ENCODE results near the gene HNRNPU. TPM values are rescaled to one million over a fixed set of nuclear protein-coding genes. Genes with fewer than 3 reads are reported as not detected.

Gene HNRNPU
- total and polyA plus RNA-seq, 2 experiments from 2014 or later, result 422 to 687 TPM

GRCh38 chr1:244851546-244852231 is 12.7 kb downstream of the HNRNPU start (continued):
- no peak for TF ChIP-seq ZNF462 (CRISPR knock-in tag; IDR thresholded peaks at IDR 0.05)
- no peak for TF ChIP-seq ETS1 (IDR thresholded peaks at IDR 0.05)
- no peak for TF ChIP-seq EZH2phosphoT487 (IDR thresholded peaks at IDR 0.05; ENCODE audit: unreplicated experiment)

- Histone ChIP-seq H3K4me2 (no peak overlapping the region), H4K20me1 (replicated peaks; ENCODE audit: insufficient read depth) (peaks cover 46% of the 10 kb centered on the region), H3K4me3 (no peak overlapping the region), H3K4me1 (ENCODE audit: insufficient read depth) (no peaks in the 10 kb centered on the region), H3K79me2 (replicated peaks; ENCODE audit: insufficient read depth) (peaks cover 49% of the 10 kb centered on the region), H2AFZ (no peak overlapping the region), H3K9me2 (ENCODE audit: insufficient read depth) (no peaks in the 10 kb centered on the region), H3K27ac (ENCODE audit: low read depth) (no peak overlapping the region), H3K36me3 (ENCODE audit: insufficient read depth) (peaks cover 79% of the 10 kb centered on the region), H3K27me3 (ENCODE audit: insufficient read depth) (no peaks in the 10 kb centered on the region), H3F3A (replicated peaks; ENCODE audit: low read depth) (peaks cover 22% of the 10 kb centered on the region; the same call in 1 of the 2 replicates)
- Mint-ChIP-seq H3K36me3 (ENCODE audit: low read depth) (peaks cover 97% of the 10 kb centered on the region), H3K4me3 (no peak overlapping the region), H3K27me3 (ENCODE audit: insufficient read depth, low read depth, poor library complexity) (peaks cover 4% of the 10 kb centered on the region), H3K4me1 (peaks cover 6% of the 10 kb centered on the region), H3K27ac (no peak overlapping the region), H3K9me3 (no peaks in the 10 kb centered on the region; the same call in 2 of the 3 replicates)
- no peak for DNase-seq (ENCODE audit: low spot score)
- ATAC-seq, result no peak
- no peak for TF ChIP-seq EZH2phosphoT487 (IDR thresholded peaks at IDR 0.05; ENCODE audit: unreplicated experiment)
- TF ChIP-seq ZNF331 (CRISPR knock-in tag; IDR thresholded peaks at IDR 0.05; ENCODE audit: low read depth), result no peak
- TF ChIP-seq EZH2 (IDR thresholded peaks at IDR 0.05; ENCODE audit: low read depth, unreplicated experiment), result no peak
- no peak for TF ChIP-seq CTCF (conservative IDR thresholded peaks at IDR 0.05; ENCODE audit: low read depth in 2 of 2)
- TF ChIP-seq ZNF114 (CRISPR knock-in tag; IDR thresholded peaks at IDR 0.05), result no peak
These were observed 13.4 kb downstream of the HNRNPU start for GRCh38 chr1:244850896-244851295.

Data from GM23338 (cell line).